HG02981 (cell line): ENCODE results near the gene CASP5.
"Not testable (repeated sequence)": the region's sequence is repeated elsewhere in the genome, so short reads cannot be mapped to it uniquely, and the experiment has no call there.

Experiments used
- ATAC-seq: cut with Tn5 transposase; IDR thresholded peaks from one replicate; pipeline ENCODE4 v1.9.1; 2021; ENCODE audit warnings: mild to moderate bottlenecking, moderate library complexity; ENCODE audit not compliant: unreplicated experiment

The CASP5 gene

GRCh38 chr11:105033781-105034180 lies 10.8 kb upstream of the CASP5 start:
- no peak for ATAC-seq

GRCh38 chr11:105033343-105033742 lies 10.4 kb upstream of the CASP5 start:
- ATAC-seq: no peak

- no peak for ATAC-seq
Observed at GRCh38 chr11:105032495-105032894, 9.5 kb upstream of the CASP5 start.

- ATAC-seq: no peak
Observed at GRCh38 chr11:105027678-105028077, 4.7 kb upstream of the CASP5 start.

- ATAC-seq: no peak
Observed at GRCh38 chr11:105024394-105024793, 1.4 kb upstream of the CASP5 start.

GRCh38 chr11:105022527-105022926 lies 441 bp downstream of the CASP5 start:
- no peak for ATAC-seq

GRCh38 chr11:105007463-105007862 lies 15.5 kb downstream of the CASP5 start:
- no peak for ATAC-seq

GRCh38 chr11:105005451-105005845 lies 17.5 kb downstream of the CASP5 start:
- no peak for ATAC-seq

- no peak for ATAC-seq
Observed at GRCh38 chr11:105004021-105004420, 18.9 kb downstream of the CASP5 start.

GRCh38 chr11:105003151-105003550 lies 19.8 kb downstream of the CASP5 start:
- ATAC-seq: no peak

GRCh38 chr11:105000797-105001196 lies 22.2 kb downstream of the CASP5 start:
- peak; percentile 74 for ATAC-seq

GRCh38 chr11:105000167-105000566 lies 22.8 kb downstream of the CASP5 start:
- ATAC-seq: no peak

GRCh38 chr11:104999721-105000120 lies 23.2 kb downstream of the CASP5 start:
- no peak for ATAC-seq

GRCh38 chr11:104997288-104997687 lies 25.7 kb downstream of the CASP5 start:
- ATAC-seq: no peak

- ATAC-seq: no peak
Observed at GRCh38 chr11:104995001-104995408, 28.0 kb downstream of the CASP5 start.

- no peak for ATAC-seq
Observed at GRCh38 chr11:104992781-104993180, 30.2 kb downstream of the CASP5 start.

GRCh38 chr11:104991994-104992393 lies 31.0 kb downstream of the CASP5 start:
- no peak for ATAC-seq

- ATAC-seq: no peak
Observed at GRCh38 chr11:104984808-104985207, 38.2 kb downstream of the CASP5 start.

- ATAC-seq: no peak
Observed at GRCh38 chr11:104979839-104980238, 43.1 kb downstream of the CASP5 start.

GRCh38 chr11:104973616-104974015 lies 49.4 kb downstream of the CASP5 start:
- ATAC-seq: no peak

- not testable (repeated sequence) for ATAC-seq
Observed at GRCh38 chr11:104972924-104973323, 50.0 kb downstream of the CASP5 start.

- no peak for ATAC-seq
Observed at GRCh38 chr11:104970756-104971155, 52.2 kb downstream of the CASP5 start.

GRCh38 chr11:104968856-104969776 lies 53.9 kb downstream of the CASP5 start:
- no peak for ATAC-seq
